Calu3 (cell line): ENCODE data around the gene KRTAP25-1. TPM values are rescaled to one million over a fixed set of nuclear protein-coding genes. Genes with fewer than 3 reads are reported as not detected.

Experiments used
- BruUV-seq: library from RNA; stranded (reverse); fragments of 400-500 nt; replicated peaks from 2 replicates; lab custom pipeline; 2021; lab: Mats Ljungman, UMichigan
- CTCF ChIA-PET: fragments of 300-600 bp; sonication (Branson Sonifier 250); formaldehyde crosslinking; loops from one replicate; lab custom pipeline; 2022; ENCODE audit warnings: antibody characterized with exemption; lab: Charles Lee
- DNase-seq: peaks from one replicate; pipeline ENCODE4 v3.0.0; 2022
- H3K27ac Mint-ChIP-seq: one replicate; pipeline ENCODE4 v1.8.0; 2022; ENCODE audit warnings: mixed read lengths; ENCODE audit not compliant: unreplicated experiment
- H3K27me3 Mint-ChIP-seq: one replicate; pipeline ENCODE4 v1.8.0; 2022; ENCODE audit warnings: mixed read lengths; ENCODE audit not compliant: unreplicated experiment
- H3K36me3 Mint-ChIP-seq: one replicate; pipeline ENCODE4 v1.8.0; 2022; ENCODE audit warnings: mild to moderate bottlenecking, moderate library complexity, mixed read lengths; ENCODE audit not compliant: insufficient read depth, unreplicated experiment
- H3K4me1 Mint-ChIP-seq: one replicate; pipeline ENCODE4 v1.8.0; 2022; ENCODE audit warnings: mild to moderate bottlenecking, low read depth, mixed read lengths; ENCODE audit not compliant: unreplicated experiment
- H3K4me3 Mint-ChIP-seq: one replicate; pipeline ENCODE4 v1.8.0; 2022; ENCODE audit warnings: mild to moderate bottlenecking, low read depth, moderate library complexity, mixed read lengths; ENCODE audit not compliant: unreplicated experiment
- H3K9me3 Mint-ChIP-seq: one replicate; pipeline ENCODE4 v1.8.0; 2022; ENCODE audit warnings: low read depth, mixed read lengths; ENCODE audit not compliant: unreplicated experiment
- CTCF ChIP-seq: fragments of 200-600 bp; IDR thresholded peaks from one replicate; pipeline ENCODE4 v1.8.0; 2022; ENCODE audit warnings: antibody characterized with exemption; ENCODE audit not compliant: unreplicated experiment
- intact Hi-C: fragments of 100-400 bp; cut with micrococcal nuclease; formaldehyde crosslinking; loops from one replicate; pipeline ENCODE4 v1.10.0; 2022; ENCODE audit not compliant: unreplicated experiment
- total RNA-seq: library from RNA; stranded (reverse); gene quantifications from 2 replicates; pipeline ENCODE4 v1.2.3, GENCODE V29; 2022

KRTAP25-1 gene
- total RNA-seq, 1 experiment from 2014 or later = not detected

- no peaks in the 10 kb centered on the region for H3K27me3 Mint-ChIP-seq
- peaks cover 17% of the 10 kb centered on the region for H3K4me1 Mint-ChIP-seq
- DNase-seq = no peak
- CTCF ChIA-PET = interaction anchor here (0.7 kb wide), 1 partner anchor 109 kb away, joined by 3 read pairs; no protein-coding TSS in a partner anchor
- no TSS peak for BruUV-seq
- no peak overlapping the region for H3K27ac Mint-ChIP-seq
- H3K36me3 Mint-ChIP-seq = no peaks in the 10 kb centered on the region
- H3K9me3 Mint-ChIP-seq = no peaks in the 10 kb centered on the region
- TF ChIP-seq CTCF = no peak
- intact Hi-C loops = loop anchor here (5.0 kb wide), 1 partner anchor 183 kb away; no protein-coding TSS in a partner anchor
- H3K4me3 Mint-ChIP-seq = no peak overlapping the region
Measured at GRCh38 chr21:30255679-30256078, 33.6 kb downstream of the KRTAP25-1 start.

- no peak for TF ChIP-seq CTCF
- Mint-ChIP-seq H3K4me3 (no peak overlapping the region), H3K4me1 (peaks cover 9% of the 10 kb centered on the region), H3K27me3 (no peaks in the 10 kb centered on the region), H3K9me3 (no peaks in the 10 kb centered on the region), H3K27ac (no peak overlapping the region), H3K36me3 (no peaks in the 10 kb centered on the region)
- intact Hi-C loops = no loop called here
- DNase-seq = no peak
- CTCF ChIA-PET = no interaction called here
- BruUV-seq = no TSS peak
Measured at GRCh38 chr21:30251781-30252180, 37.5 kb downstream of the KRTAP25-1 start.

GRCh38 chr21:30249936-30250335 lies 39.4 kb downstream of the KRTAP25-1 start:
- H3K4me1 Mint-ChIP-seq = no peaks in the 10 kb centered on the region
- TF ChIP-seq CTCF = no peak
- no TSS peak for BruUV-seq
- CTCF ChIA-PET = no interaction called here
- H3K36me3 Mint-ChIP-seq = no peaks in the 10 kb centered on the region
- H3K27me3 Mint-ChIP-seq = no peaks in the 10 kb centered on the region
- no peak overlapping the region for H3K4me3 Mint-ChIP-seq
- intact Hi-C loops = no loop called here
- H3K9me3 Mint-ChIP-seq = no peaks in the 10 kb centered on the region
- H3K27ac Mint-ChIP-seq = no peak overlapping the region
- DNase-seq = no peak

- Mint-ChIP-seq H3K36me3 (no peaks in the 10 kb centered on the region), H3K9me3 (no peaks in the 10 kb centered on the region), H3K27ac (no peak overlapping the region), H3K27me3 (no peaks in the 10 kb centered on the region), H3K4me3 (no peak overlapping the region), H3K4me1 (no peaks in the 10 kb centered on the region)
- DNase-seq = no peak
- no peak for TF ChIP-seq CTCF
- intact Hi-C loops = no loop called here
- no TSS peak for BruUV-seq
- CTCF ChIA-PET = no interaction called here
Measured at GRCh38 chr21:30248844-30249243, 40.5 kb downstream of the KRTAP25-1 start.
